ENCODE data around the gene OTP.
"Not testable (repeated sequence)": the region's sequence is repeated elsewhere in the genome, so short reads cannot be mapped to it uniquely, and the experiment has no call there.

OTP gene

DNA sequence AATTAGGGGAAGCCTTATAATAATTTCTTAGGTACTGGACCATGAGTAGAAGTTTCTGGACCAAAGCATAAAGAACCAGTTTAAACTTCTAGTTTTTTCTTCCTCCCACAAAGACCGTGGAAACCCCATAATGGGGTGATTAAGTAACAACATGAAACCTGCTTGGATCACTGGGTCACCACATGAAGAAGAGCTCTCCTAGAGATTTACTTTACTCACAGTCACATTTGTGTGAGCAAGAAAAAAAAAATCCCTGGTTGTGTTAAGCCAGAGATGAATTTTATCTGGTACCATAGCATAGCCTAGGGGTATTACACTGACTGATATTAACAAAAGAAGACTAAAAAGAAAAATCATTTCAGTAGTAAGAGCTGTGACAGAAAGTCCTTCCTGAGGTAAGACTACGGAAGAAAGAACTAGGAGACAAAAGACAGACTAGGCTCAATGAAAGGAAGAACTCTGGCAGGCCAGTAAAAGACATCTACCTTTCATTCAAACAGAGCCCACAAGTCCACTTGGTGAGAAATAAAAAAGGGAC, 15.2 kb downstream of the OTP start:
- Mint-ChIP-seq H3K4me1 (no peaks in the 10 kb centered on the region), H3K36me3 (ENCODE audit: low read depth) (no peaks in the 10 kb centered on the region), H3K27me3 (ENCODE audit: low read depth) (peaks cover 87% of the 10 kb centered on the region), H3K9me3 (peaks cover 2% of the 10 kb centered on the region), H3K4me3 (no peak overlapping the region), H3K27ac (no peak overlapping the region)
- TF ChIP-seq, protein P1, sequence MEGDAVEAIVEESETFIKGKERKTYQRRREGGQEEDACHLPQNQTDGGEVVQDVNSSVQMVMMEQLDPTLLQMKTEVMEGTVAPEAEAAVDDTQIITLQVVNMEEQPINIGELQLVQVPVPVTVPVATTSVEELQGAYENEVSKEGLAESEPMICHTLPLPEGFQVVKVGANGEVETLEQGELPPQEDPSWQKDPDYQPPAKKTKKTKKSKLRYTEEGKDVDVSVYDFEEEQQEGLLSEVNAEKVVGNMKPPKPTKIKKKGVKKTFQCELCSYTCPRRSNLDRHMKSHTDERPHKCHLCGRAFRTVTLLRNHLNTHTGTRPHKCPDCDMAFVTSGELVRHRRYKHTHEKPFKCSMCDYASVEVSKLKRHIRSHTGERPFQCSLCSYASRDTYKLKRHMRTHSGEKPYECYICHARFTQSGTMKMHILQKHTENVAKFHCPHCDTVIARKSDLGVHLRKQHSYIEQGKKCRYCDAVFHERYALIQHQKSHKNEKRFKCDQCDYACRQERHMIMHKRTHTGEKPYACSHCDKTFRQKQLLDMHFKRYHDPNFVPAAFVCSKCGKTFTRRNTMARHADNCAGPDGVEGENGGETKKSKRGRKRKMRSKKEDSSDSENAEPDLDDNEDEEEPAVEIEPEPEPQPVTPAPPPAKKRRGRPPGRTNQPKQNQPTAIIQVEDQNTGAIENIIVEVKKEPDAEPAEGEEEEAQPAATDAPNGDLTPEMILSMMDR (IDR thresholded peaks at IDR 0.05; ENCODE audit: unreplicated experiment in 3 of 3) = no peak

- Mint-ChIP-seq H3K27me3 (ENCODE audit: low read depth) (peaks cover 77% of the 10 kb centered on the region), H3K27ac (no peak overlapping the region), H3K36me3 (ENCODE audit: low read depth) (no peaks in the 10 kb centered on the region), H3K9me3 (peaks cover 2% of the 10 kb centered on the region), H3K4me1 (no peaks in the 10 kb centered on the region), H3K4me3 (no peak overlapping the region)
- TF ChIP-seq, protein P1 (IDR thresholded peaks at IDR 0.05; ENCODE audit: unreplicated experiment in 3 of 3) = no peak
These were observed 17.1 kb downstream of the OTP start for GRCh38 chr5:77621440-77621839.

GRCh38 chr5:77620405-77620804, 18.1 kb downstream of the OTP start:
- TF ChIP-seq, protein P1 (IDR thresholded peaks at IDR 0.05; ENCODE audit: unreplicated experiment in 3 of 3) = peak in 1 of 3 experiments; percentile 16
- Mint-ChIP-seq H3K36me3 (ENCODE audit: low read depth) (no peaks in the 10 kb centered on the region), H3K4me3 (no peak overlapping the region), H3K9me3 (no peaks in the 10 kb centered on the region), H3K4me1 (no peaks in the 10 kb centered on the region), H3K27ac (no peak overlapping the region), H3K27me3 (ENCODE audit: low read depth) (peaks cover 71% of the 10 kb centered on the region)

DNA sequence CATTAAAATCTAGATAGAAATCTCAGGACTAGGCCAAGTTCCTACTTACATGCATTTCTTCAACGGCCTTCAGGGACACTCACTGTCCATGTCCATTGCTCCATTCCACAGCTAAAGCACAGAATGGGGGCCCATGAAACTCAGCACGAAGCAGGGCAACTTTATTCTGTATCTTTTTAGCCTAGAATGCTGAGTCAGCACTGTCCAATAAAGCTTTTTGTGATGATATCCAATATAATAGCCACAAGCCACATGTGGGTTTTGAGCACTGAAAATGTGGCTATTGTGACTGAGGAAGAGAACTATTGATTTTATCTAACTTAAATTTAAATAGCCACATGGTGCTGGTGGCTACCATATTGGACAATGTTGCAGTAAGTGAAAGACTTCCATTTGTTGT, 21.6 kb downstream of the OTP start:
- no peak overlapping the region for H3K27ac Mint-ChIP-seq
- H3K4me3 Mint-ChIP-seq = no peak overlapping the region
- H3K9me3 Mint-ChIP-seq = peaks cover 2% of the 10 kb centered on the region
- peaks cover 36% of the 10 kb centered on the region for H3K27me3 Mint-ChIP-seq (ENCODE audit: low read depth)
- TF ChIP-seq, protein P1 (IDR thresholded peaks at IDR 0.05; ENCODE audit: unreplicated experiment in 3 of 3) = no peak
- no peaks in the 10 kb centered on the region for H3K36me3 Mint-ChIP-seq (ENCODE audit: low read depth)
- H3K4me1 Mint-ChIP-seq = no peaks in the 10 kb centered on the region

GRCh38 chr5:77608927-77609326, 29.6 kb downstream of the OTP start:
- H3K27me3 Mint-ChIP-seq (ENCODE audit: low read depth); H3K4me3 Mint-ChIP-seq; H3K4me1 Mint-ChIP-seq; H3K27ac Mint-ChIP-seq; H3K36me3 Mint-ChIP-seq (ENCODE audit: low read depth): not testable (repeated sequence)
- H3K9me3 Mint-ChIP-seq = peaks cover 24% of the 10 kb centered on the region

DNA sequence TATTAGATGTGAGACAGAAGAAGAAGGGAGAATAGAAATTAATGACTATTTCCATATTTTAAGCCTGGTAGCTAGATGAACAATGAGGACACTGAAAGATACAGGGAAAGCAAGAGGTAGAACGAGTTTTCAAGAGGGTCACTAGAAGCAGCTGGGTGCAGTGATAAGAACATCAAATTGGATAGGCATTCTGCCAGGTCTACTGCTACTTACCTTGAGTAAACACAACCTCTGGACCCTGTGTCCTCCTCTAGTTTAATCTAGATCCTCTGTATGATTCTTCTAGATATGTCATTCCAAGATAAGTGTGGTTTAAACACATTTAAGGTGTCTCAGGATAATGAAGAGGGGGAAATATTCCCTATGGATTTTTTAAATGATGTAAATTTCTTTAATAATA, 31.2 kb downstream of the OTP start:
- Mint-ChIP-seq H3K9me3 (peaks cover 32% of the 10 kb centered on the region), H3K27me3 (ENCODE audit: low read depth) (peaks cover 8% of the 10 kb centered on the region), H3K27ac (no peak overlapping the region)

More for the DNA sequence above, 31.2 kb downstream of the OTP start:
- TF ChIP-seq, protein P1 (IDR thresholded peaks at IDR 0.05; ENCODE audit: unreplicated experiment in 3 of 3) = no peak
- H3K4me1 Mint-ChIP-seq = no peaks in the 10 kb centered on the region
- H3K36me3 Mint-ChIP-seq (ENCODE audit: low read depth) = peaks cover 4% of the 10 kb centered on the region
- H3K4me3 Mint-ChIP-seq = no peak overlapping the region
